T-helper 2 cell treated with Interferon-gamma antibody and Interleukin-4, amounts not matched to agents 100 ng/mL and 5 ng/mL, for 36 hours (primary cell): ENCODE measurements around the gene NDUFA3. TPM values are rescaled to one million over a fixed set of nuclear protein-coding genes. Genes with fewer than 3 reads are reported as not detected.

ENCODE experiments used
- intact Hi-C: fragments of 100-400 bp; cut with micrococcal nuclease; formaldehyde crosslinking; loops from one replicate; pipeline ENCODE4 v1.15.1; 2023
- total RNA-seq: library from RNA; stranded (reverse); gene quantifications from 2 replicates; pipeline ENCODE4 v1.2.3, GENCODE V29; 2022

Gene NDUFA3
- total RNA-seq, 1 donor from 2014 or later = 114 TPM

GRCh38 chr19:54107876-54108490, 5.3 kb downstream of the NDUFA3 start:
- intact Hi-C loops = no loop called here

GRCh38 chr19:54108496-54108895, 5.8 kb downstream of the NDUFA3 start:
- intact Hi-C loops = no loop called here

- intact Hi-C loops = no loop called here
Measured at GRCh38 chr19:54109651-54110050, 7.0 kb downstream of the NDUFA3 start.

- intact Hi-C loops = loop anchor here (1.0 to 2.0 kb wide), 6 partner anchors 12 to 246 kb away; partner anchors contain the start of genes CNOT3, LENG1, MBOAT7 and NDUFA3
Measured at GRCh38 chr19:54114340-54115108, 11.9 kb downstream of the NDUFA3 start.

- intact Hi-C loops = loop anchor here (1.0 to 2.0 kb wide), 6 partner anchors 13 to 247 kb away; partner anchors contain the start of genes CNOT3, LENG1, MBOAT7 and NDUFA3
Measured at GRCh38 chr19:54115109-54116063, 12.7 kb downstream of the NDUFA3 start, which contains the start of the genes PRPF31 and TFPT. PRPF31 (plus strand) TSS chr19:54115754; CDS start chr19:54118279, 2,525 bp downstream. TFPT (minus strand) TSS chr19:54115657; CDS start chr19:54115269, 388 bp downstream.

- intact Hi-C loops = no loop called here
Measured at GRCh38 chr19:54121259-54121658, 18.6 kb downstream of the NDUFA3 start.

GRCh38 chr19:54123682-54124081, 21.0 kb downstream of the NDUFA3 start:
- intact Hi-C loops = no loop called here

GRCh38 chr19:54124393-54124792, 21.7 kb downstream of the NDUFA3 start:
- intact Hi-C loops = no loop called here

GRCh38 chr19:54125713-54126112, 23.1 kb downstream of the NDUFA3 start:
- intact Hi-C loops = no loop called here

GRCh38 chr19:54127688-54128440, 25.2 kb downstream of the NDUFA3 start:
- intact Hi-C loops = no loop called here

GRCh38 chr19:54128441-54128725, 25.7 kb downstream of the NDUFA3 start:
- intact Hi-C loops = no loop called here

- intact Hi-C loops = no loop called here
Measured at GRCh38 chr19:54128796-54129616, 26.4 kb downstream of the NDUFA3 start.

GRCh38 chr19:54129617-54129996, 27.0 kb downstream of the NDUFA3 start:
- intact Hi-C loops = no loop called here

GRCh38 chr19:54133312-54133956, 30.8 kb downstream of the NDUFA3 start:
- intact Hi-C loops = loop anchor here (10.0 kb wide), 1 partner anchor 1341 kb away; the partner anchor contains the start of gene ZNF628

GRCh38 chr19:54133957-54134590, 31.4 kb downstream of the NDUFA3 start:
- intact Hi-C loops = loop anchor here (10.0 kb wide), 1 partner anchor 1341 kb away; the partner anchor contains the start of gene ZNF628

- intact Hi-C loops = loop anchor here (2.0 to 10.0 kb wide), 5 partner anchors 65 to 1339 kb away; partner anchors contain the start of genes LENG9, PPP1R12C, RPS9 and ZNF628
Measured at GRCh38 chr19:54136086-54136863, 33.6 kb downstream of the NDUFA3 start.

GRCh38 chr19:54136864-54137698, 34.4 kb downstream of the NDUFA3 start:
- intact Hi-C loops = loop anchor here (1.0 to 10.0 kb wide), 10 partner anchors 22 to 1338 kb away; partner anchors contain the start of genes LENG1, LENG8, LENG9 and NDUFA3
